Measurements from ENCODE around the gene NPM1.

DNA sequence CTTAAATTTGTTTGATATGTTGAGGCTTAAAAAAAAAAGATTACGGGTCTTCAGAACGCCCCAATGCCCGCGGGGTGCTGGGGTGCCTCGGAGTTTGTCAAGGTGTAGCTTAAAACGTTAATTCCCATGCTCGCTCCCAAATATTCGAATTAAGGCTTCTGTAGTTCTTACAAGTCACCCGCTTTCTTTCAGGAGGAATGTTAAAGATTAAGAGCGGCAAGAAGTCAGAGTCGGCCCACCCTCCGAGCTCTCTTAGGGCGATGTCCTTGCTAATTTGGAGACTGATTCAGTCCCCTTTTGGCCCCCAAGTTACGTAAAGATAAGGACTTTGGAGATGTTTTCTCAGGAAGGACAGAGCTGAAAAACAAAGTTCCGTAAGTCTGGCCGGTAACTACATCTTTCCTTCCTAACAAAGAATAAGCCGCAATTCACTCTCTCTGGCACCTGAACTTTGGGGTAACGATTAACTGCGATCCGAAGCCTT, 746 bp upstream of the NPM1 start:
- TF ChIP-seq, protein P1, sequence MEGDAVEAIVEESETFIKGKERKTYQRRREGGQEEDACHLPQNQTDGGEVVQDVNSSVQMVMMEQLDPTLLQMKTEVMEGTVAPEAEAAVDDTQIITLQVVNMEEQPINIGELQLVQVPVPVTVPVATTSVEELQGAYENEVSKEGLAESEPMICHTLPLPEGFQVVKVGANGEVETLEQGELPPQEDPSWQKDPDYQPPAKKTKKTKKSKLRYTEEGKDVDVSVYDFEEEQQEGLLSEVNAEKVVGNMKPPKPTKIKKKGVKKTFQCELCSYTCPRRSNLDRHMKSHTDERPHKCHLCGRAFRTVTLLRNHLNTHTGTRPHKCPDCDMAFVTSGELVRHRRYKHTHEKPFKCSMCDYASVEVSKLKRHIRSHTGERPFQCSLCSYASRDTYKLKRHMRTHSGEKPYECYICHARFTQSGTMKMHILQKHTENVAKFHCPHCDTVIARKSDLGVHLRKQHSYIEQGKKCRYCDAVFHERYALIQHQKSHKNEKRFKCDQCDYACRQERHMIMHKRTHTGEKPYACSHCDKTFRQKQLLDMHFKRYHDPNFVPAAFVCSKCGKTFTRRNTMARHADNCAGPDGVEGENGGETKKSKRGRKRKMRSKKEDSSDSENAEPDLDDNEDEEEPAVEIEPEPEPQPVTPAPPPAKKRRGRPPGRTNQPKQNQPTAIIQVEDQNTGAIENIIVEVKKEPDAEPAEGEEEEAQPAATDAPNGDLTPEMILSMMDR (tag by site-specific recombination; IDR thresholded peaks at IDR 0.05), result no peak
- TF ChIP-seq SETDB1 (IDR thresholded peaks at IDR 0.05; ENCODE audit: insufficient read length, low read length) (no peak), ZNF121 (tag by site-specific recombination; IDR thresholded peaks at IDR 0.05) (no peak), ZNF624 (tag by site-specific recombination; IDR thresholded peaks at IDR 0.05) (no peak), ZBTB48 (tag by site-specific recombination; IDR thresholded peaks at IDR 0.05) (no peak), ZNF302 (tag by site-specific recombination; IDR thresholded peaks at IDR 0.05; ENCODE audit: low read depth) (no peak), KLF8 (tag by site-specific recombination; IDR thresholded peaks at IDR 0.05) (no peak), ZBTB7A (tag by site-specific recombination; IDR thresholded peaks at IDR 0.05; ENCODE audit: low read depth) (no peak), ZNF350 (tag by site-specific recombination; IDR thresholded peaks at IDR 0.05) (no peak), PRDM1 (tag by site-specific recombination; IDR thresholded peaks at IDR 0.05) (no peak)
- TF ChIP-seq, protein P2, sequence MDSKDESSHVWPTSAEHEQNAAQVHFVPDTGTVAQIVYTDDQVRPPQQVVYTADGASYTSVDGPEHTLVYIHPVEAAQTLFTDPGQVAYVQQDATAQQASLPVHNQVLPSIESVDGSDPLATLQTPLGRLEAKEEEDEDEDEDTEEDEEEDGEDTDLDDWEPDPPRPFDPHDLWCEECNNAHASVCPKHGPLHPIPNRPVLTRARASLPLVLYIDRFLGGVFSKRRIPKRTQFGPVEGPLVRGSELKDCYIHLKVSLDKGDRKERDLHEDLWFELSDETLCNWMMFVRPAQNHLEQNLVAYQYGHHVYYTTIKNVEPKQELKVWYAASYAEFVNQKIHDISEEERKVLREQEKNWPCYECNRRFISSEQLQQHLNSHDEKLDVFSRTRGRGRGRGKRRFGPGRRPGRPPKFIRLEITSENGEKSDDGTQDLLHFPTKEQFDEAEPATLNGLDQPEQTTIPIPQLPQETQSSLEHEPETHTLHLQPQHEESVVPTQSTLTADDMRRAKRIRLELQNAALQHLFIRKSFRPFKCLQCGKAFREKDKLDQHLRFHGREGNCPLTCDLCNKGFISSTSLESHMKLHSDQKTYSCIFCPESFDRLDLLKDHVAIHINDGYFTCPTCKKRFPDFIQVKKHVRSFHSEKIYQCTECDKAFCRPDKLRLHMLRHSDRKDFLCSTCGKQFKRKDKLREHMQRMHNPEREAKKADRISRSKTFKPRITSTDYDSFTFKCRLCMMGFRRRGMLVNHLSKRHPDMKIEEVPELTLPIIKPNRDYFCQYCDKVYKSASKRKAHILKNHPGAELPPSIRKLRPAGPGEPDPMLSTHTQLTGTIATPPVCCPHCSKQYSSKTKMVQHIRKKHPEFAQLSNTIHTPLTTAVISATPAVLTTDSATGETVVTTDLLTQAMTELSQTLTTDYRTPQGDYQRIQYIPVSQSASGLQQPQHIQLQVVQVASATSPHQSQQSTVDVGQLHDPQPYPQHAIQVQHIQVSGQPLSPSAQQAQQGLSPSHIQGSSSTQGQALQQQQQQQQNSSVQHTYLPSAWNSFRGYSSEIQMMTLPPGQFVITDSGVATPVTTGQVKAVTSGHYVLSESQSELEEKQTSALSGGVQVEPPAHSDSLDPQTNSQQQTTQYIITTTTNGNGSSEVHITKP (tag by site-specific recombination; IDR thresholded peaks at IDR 0.05), result no peak
